CD4-positive, alpha-beta T cell treated with Interleukin-17A for 4 hours (primary cell): ENCODE data around the gene TWNK.
"Not testable (repeated sequence)": the region's sequence is repeated elsewhere in the genome, so short reads cannot be mapped to it uniquely, and the experiment has no call there.

Experiments
- DNase-seq: peaks from one replicate; pipeline ENCODE4 v3.0.0-alpha.2; 2020; ENCODE audit warnings: mixed read lengths

The TWNK gene

DNA sequence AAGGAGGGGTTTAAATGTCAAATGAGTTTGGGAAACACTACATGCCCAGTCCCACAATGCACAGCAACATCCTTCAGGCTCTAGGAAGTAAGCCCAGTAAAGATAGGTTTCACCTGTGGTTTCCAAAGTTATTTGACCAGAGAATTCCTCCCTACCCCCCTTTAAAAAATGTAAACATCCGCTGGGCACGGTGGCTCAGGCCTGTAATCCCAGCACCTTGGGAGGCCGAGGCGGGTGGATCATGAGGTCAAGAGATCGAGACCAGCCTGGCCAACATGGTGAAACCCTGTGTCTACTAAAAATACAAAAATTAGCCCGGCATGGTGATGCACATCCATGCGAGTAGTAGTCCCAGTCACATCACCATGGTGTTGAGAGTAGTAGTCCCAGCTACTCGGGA lies 11.9 kb upstream of the TWNK start:
- not testable (repeated sequence) for DNase-seq

DNA sequence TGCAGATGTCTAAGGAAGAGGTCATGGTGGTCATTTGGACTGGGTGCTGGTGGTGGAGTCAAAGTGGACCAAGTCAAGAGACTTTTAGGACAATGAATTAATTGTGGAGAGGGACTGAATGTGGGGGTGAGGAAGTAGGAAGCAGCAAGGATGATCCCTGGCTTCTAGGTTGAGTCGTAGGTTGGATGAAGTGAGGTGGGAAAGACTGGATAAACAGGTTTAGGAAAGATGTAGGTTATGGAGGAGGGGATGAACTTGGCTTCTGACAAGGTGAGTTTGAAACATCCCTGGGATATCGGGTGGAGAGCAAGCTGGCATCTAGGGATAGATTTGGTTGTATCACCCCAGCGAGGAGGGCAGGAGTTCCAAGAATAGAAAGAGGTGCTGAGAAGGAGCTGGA lies 10.4 kb upstream of the TWNK start:
- DNase-seq, result no peak

GRCh38 chr10:100977436-100977835 lies 9.9 kb upstream of the TWNK start:
- no peak for DNase-seq

- DNase-seq, result no peak
Measured at GRCh38 chr10:100978121-100978900, 9.0 kb upstream of the TWNK start.

GRCh38 chr10:100978901-100979195 lies 8.5 kb upstream of the TWNK start:
- DNase-seq, result no peak

DNA sequence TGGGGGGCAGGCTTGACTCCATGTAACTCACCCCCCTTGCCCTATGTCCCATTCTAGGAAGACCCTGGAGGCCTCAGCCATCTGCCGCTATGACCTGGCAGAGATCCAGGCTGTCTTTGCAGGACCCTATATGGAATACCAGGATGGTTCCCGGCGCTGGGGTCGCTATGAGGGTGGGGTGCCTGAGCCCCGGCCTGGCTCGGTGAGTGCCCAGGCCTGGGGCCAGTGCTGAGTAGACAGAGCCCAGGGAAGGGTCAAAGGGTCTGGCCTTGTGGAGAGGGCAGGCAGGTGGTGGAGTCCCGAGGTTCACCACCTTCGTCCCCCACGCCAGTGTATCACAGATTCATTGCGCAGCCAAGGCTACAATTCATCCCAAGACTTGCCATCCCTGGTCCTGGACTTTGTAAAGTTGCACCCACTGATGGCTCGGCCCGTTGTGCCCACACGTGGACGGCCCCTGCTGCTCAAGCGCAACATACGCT lies 7.5 kb upstream of the TWNK start:
- no peak for DNase-seq

DNA sequence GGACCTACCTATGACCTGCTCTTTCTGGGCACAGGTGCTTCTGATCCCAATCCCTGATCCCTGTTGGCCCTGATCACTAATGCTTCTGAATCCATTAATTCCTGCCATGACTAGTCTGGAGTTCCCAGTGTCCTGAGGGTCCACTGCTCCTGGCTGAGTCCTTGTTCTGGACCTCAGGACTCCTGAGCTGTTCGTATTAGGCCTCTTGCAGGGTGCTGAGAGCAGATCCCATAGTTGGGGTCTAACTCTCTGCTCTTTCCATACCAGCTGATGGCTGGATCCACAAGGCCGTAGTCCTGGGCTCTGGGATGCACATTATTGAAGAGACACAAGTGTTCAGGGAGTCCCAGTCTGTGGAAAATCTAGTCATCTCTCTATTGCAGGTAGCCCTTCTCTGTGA lies 7.0 kb upstream of the TWNK start:
- no peak for DNase-seq

DNA sequence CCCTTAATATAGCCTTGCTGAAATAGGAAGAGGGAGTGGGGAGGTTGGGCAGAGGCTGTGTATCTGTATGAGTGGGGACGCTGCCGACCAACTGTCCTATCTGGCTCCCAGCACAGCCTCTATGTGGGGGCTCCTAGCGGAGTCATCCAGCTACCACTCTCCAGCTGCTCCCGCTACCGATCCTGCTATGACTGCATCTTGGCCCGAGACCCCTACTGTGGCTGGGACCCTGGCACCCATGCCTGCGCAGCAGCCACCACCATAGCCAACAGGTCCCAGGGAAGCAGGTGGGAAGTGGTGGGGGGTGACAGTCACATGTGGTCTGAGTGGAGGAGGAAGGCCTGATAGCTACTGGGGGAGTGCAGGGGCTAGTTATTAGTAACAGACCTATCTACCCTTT lies 6.6 kb upstream of the TWNK start:
- no peak for DNase-seq

DNA sequence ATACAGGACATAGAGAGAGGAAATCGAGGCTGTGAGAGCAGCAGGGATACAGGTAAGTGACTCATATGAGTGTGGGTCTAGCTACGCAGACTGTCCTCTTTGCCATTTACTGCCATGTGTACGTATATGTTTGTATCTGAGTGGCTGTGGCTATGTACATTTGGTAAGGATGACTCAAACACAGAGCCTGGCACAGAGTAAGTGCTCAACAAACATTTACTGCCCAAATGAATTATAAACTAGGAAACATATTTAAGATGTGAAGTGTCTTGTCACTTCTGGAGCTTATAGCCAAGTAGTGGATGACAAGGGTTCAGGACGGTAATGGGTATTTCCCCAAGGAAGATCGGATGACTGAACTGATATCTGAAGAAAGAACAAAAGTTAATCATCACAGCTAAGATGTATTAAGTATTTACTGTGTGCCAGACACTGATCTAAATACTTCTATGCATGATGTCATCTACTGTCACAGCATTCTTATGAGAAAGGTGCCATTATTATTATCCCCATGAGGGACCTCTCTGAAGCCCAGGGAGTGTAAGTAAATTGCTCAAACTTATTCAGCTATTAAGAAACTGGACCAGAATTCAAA lies 6.1 kb upstream of the TWNK start:
- no peak for DNase-seq

- no peak for DNase-seq
Measured at GRCh38 chr10:100982916-100983830, 4.2 kb upstream of the TWNK start.

DNA sequence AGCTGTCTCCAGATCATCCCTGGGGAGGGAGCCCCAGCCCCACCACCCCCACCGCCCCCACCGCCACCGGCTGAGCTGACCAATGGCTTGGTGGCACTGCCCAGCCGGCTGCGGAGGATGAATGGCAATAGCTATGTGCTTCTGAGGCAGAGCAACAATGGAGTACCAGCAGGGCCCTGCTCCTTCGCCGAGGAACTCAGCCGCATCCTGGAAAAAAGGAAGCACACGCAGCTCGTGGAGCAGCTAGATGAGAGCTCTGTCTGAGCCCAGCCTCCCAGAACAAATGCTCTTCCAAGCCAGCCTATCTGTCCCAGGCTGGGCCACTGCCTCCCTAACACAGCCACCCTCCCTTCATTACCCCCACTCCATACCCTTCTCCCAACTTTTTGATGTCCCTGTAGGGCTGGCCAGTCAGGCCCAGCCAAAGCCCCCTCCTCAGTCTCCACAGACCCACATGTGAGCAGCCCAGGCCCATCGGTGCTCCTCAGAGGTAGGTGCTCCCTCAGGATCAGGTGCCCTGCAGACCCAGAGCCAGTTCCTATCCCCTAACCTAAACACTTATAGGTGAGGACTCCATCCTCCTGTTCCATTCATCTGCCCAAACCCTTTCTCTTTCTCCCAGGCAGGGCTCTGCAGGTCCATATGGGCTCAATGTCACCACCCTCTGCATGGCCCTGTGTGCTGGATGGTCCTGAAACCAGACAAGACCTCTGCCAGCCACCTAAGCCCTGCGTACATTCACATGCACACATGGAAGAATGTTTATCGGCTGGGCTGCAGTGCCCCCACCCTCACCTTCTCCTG lies 3.3 kb upstream of the TWNK start:
- DNase-seq, result no peak

- DNase-seq, result no peak
Measured at GRCh38 chr10:100984672-100985177, 2.6 kb upstream of the TWNK start.

- no peak for DNase-seq
Measured at GRCh38 chr10:100985336-100985735, 2.0 kb upstream of the TWNK start.

DNA sequence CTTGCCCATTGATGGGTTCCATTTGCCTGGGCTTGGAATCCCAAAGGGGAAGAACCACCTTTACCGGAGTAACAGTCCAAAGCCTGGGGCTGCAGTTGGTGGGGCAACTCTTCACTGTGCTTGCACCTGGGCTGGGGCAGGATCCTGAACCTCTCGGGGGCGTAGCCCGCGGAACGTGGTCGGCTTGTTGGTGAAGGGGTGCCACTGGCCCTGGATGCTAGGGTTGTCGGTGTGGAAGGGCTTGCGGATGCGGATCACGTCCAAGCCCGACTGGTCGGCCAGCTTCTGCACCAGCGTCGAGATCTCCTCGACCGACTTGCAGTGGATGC lies 756 bp upstream of the TWNK start:
- DNase-seq, result no peak

- no peak for DNase-seq
Measured at GRCh38 chr10:100987685-100988049, 324 bp downstream of the TWNK start.

GRCh38 chr10:100988166-100988565 lies 823 bp downstream of the TWNK start:
- DNase-seq, result no peak

GRCh38 chr10:100989088-100989487 lies 1.7 kb downstream of the TWNK start:
- DNase-seq, result no peak

DNA sequence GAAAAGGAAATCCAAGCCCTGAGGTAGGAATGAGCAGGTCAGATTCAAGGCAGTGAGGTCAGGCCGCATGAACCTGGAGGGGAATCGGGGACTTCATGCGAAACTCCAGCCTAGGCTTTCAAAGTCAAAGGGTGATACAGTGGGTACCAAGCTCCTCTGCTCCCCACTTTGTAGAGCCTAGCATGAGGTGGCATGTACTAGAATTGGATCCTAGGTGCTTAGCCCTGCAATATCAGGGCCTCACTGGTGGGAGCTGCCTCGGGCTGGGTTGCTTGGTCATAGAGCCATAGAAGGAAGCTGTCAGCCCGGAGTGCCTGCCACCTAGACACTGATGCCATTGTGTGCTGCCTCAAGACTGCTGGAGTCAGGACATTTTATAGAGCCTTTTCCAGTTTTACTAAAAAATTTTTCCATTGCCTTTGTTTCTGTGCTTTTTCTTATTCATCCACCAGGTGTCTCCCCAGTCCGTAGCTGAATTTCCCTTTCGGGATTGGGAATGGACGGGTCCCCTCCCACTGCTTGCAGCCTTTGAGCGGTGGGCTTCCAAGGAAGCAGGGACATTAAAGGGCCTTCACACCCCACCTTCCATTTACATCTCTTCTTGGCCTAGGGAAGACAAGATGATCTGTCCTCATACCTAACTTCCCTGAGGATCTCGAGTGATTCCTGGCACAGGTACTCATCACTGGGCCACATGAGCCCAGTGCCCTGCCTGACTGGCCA lies 6.8 kb downstream of the TWNK start:
- no peak for DNase-seq

- no peak for DNase-seq
Measured at GRCh38 chr10:100995181-100995580, 7.8 kb downstream of the TWNK start.

- peak; percentile 58 for DNase-seq
Measured at GRCh38 chr10:100996678-100997359, 9.5 kb downstream of the TWNK start.

- peak; percentile 79 for DNase-seq
Measured at GRCh38 chr10:100997360-100998182, 10.2 kb downstream of the TWNK start.
